Hypothalamus (tissue), 51 donors: Measurements from ENCODE around the gene S100A4.
A peak's percentile ranks its signal among the peaks of the same experiment; 100 is the strongest.

Source experiments
- DNase-seq, 51 donors: peaks; one replicate each; lab custom pipeline; 2025; lab: John Stamatoyannopoulos, UW

S100A4 gene

DNA sequence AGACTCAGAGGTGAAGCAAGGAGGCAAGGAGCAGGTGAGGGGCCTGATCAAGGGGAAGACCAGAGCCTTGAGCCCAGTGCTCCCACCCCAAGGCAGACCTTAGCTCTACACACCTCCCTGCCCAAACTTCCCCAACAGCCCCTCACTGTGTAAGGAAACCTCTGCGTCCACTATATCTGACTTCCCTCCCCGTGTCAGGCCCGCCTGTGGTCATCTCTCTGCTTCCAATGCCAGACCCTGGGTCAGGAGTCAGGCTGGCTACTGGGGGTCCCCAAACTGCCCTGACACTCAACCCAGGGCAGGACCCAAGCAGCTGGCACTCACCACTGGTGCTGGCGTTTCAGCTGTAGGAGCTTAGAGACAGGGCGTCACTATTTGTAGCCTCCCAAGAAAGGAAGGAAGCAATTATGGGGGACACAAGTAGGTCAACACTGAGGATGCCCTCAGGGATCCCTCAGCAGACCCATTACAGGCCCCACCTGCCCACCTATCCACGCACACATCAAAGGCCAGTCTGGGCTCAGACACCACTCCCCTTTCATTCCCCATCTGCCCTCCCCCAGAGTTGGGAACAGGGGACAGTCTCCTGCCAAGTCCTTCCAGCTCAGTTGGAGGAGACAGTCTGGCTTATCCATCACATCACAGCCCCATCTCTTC is 4.3 kb upstream of the S100A4 start:
- DNase-seq, result no peak

- DNase-seq, result peak in 11 of 51 donors; percentile 9 to 59 (median 21)
These were observed 3.4 kb upstream of the S100A4 start, which contains the start of gene S100A3 for GRCh38 chr1:153548722-153549688. S100A3 (minus strand) TSS chr1:153549258; CDS start chr1:153548485, 773 bp downstream.

DNA sequence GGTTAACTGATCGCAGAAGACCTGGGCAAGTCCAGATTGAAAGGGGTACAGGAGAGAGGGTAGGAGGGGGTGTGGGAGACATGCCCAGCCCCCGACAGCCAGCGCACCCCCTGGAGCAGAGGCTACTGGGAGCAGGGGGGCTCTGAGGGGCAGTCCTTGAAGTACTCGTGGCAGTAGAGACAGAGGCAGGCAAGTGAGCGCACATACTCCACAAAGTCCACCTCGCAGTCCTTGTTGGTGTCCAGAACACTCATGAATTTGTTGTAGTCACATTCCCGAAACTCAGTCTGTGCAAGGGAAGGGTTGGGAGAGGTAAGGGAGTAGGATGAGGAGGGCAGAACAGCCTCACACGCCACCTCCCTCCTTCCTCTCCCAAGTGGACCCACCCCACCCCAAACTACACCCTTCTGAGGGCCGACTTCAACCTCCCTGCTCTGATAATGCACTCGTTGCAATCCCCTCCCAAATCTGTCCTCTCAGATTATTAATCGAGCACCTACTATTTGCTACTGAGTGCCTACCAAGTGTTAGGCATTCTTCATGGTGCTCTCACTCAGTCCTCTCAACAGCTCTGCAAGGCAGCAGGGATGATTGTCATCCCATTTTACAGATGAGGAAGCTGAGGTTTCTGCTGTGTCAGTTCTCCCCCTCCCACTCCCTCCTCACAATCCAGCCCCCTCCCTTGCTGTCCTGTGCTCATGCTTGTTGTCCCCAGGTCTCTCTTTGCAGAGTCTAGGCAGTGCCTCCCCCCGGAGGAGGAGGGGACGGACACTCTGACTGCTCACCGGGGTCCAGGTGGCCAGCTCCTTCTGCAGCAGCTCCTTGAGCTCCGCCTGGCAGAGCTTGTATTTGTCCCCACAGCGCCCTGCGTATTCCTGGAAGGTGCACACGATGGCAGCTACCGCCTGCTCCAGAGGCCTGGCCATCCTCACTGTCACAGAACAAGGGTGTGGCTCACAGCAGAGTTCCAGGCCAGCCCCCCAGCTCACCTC is 2.2 kb upstream of the S100A4 start:
- no peak for DNase-seq

GRCh38 chr1:153546796-153547559 is 1.4 kb upstream of the S100A4 start:
- DNase-seq, result no peak

DNA sequence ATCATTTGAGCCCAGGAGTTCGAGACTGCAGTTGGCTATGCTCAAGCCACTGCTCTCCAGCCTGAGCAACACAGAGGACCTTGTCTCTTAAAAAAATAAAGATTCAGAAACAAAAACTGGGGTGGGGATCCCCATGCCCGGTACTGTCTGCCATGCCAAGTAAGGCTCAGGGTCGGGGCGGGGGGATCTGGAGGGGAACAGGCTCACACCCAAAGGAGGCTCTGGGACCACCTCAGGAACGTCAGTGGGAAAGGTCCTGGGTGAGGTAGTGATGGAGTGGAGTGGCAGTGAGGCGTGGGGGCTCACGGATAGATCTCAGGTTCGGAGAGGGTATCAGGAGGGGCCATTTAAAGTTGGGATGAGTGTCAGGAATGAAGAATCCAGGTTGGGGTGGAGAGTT is 765 bp upstream of the S100A4 start:
- no peak for DNase-seq

DNA sequence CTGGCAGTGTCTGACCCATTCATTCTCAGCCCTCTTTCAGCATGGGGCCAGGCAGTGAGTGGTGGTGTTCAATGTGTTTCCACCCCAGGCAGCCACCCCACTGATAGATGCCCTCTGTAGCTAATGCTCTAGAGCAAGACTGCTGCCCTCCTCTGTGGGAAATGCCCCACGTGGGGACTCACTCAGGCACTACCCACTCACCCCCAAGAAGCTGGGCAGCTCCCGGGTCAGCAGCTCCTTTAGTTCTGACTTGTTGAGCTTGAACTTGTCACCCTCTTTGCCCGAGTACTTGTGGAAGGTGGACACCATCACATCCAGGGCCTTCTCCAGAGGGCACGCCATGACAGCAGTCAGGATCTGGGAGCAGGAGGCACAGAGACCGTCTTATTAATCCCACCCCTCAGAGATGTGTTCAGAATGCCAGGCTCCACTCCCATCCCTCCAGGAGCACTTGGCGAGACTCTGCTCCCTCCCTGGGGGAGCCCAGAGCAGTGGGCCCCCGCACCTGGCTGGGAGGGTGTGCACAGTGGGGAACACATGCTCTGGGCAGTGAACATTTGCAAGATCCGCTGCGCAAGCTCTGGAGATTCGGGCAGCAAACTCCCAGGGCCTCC is 1.0 kb downstream of the S100A4 start:
- DNase-seq, result no peak

GRCh38 chr1:153543736-153544135 is 1.9 kb downstream of the S100A4 start:
- DNase-seq, result no peak

- no peak for DNase-seq
These were observed 2.5 kb downstream of the S100A4 start for GRCh38 chr1:153542956-153543711.

GRCh38 chr1:153541641-153542590 is 3.7 kb downstream of the S100A4 start:
- DNase-seq, result no peak

DNA sequence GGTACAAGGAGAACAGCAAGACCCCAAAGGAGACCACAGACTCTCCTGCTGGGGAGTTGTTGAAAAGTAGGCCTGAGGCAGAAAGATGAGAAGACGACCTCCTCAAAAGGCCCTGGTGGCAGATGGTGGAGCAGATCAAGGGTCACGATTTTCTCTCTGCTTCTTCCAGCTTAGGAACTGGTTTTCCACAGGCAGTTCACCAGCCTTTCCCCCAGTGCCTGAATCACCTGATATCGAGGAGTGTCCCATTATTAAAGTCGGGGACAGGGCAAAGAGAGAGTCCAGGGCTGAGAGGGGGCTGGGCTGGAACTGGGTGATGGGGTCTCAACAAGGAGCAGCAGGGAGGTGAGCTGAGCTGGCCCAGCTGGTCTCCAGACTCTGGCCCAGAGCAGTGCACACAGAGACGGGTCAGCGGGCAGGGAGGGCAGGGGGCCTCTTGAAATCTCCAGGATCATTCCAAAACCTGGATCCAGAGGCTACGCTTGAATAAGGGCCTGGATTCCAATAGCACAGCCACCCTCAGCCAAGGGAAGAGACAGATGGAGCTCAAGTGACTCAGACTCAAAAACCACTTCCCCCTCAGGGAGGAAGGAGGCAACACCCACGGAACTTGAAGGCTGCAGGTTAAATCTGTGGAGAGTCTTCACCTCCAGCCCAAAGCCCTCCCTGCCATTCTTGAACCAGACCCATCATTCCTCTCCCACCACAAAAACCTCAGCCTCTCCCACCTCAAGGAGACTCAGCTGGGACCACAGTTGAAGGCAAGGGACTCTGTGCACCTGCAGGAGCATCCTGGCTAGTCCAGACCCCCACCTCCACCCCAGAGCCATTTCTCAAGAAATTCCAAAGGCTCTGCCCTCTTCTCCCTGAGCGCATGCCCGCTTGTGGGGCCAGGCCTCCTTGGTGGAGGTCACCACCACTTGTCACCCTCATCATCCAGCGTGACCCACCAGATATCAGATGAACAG is 4.9 kb downstream of the S100A4 start, which contains the start of gene S100A5:
S100A5 (minus strand) TSS at position 541 of the 968 bp plus-strand sequence. CDS start 743 bp downstream, outside the sequence.
- DNase-seq, result peak in 1 of 51 donors; percentile 35

- no peak for DNase-seq
These were observed 6.1 kb downstream of the S100A4 start for GRCh38 chr1:153539395-153540093.

GRCh38 chr1:153538315-153538821 is 7.2 kb downstream of the S100A4 start:
- DNase-seq, result no peak

GRCh38 chr1:153537376-153537730 is 8.3 kb downstream of the S100A4 start:
- DNase-seq, result no peak

GRCh38 chr1:153536671-153537375 is 8.8 kb downstream of the S100A4 start:
- DNase-seq, result no peak
